GM11168 (cell line): ENCODE measurements around the gene DLG2.
"Not testable (repeated sequence)": the region's sequence is repeated elsewhere in the genome, so short reads cannot be mapped to it uniquely, and the experiment has no call there.

Experiments used
- in situ Hi-C: fragments of 300-500 bp; cut with MboI; formaldehyde crosslinking; loops from one replicate; pipeline ENCODE4 v1.12.0; 2022; ENCODE audit warnings: low sequenced_read_pairs; ENCODE audit not compliant: unreplicated experiment

Gene DLG2

GRCh38 chr11:83639995-83640758, 1987.0 kb downstream of the DLG2 start:
- in situ Hi-C loops = no loop called here

GRCh38 chr11:83635166-83635565, 1992.0 kb downstream of the DLG2 start:
- in situ Hi-C loops = no loop called here

- in situ Hi-C loops = no loop called here
Measured at GRCh38 chr11:83630211-83630610, 1996.9 kb downstream of the DLG2 start.

- in situ Hi-C loops = no loop called here
Measured at GRCh38 chr11:83629775-83630174, 1997.4 kb downstream of the DLG2 start.

- in situ Hi-C loops = no loop called here
Measured at GRCh38 chr11:83628622-83629355, 1998.4 kb downstream of the DLG2 start.

- in situ Hi-C loops = no loop called here
Measured at GRCh38 chr11:83625336-83625735, 2001.8 kb downstream of the DLG2 start.

- in situ Hi-C loops = no loop called here
Measured at GRCh38 chr11:83617671-83618070, 2009.5 kb downstream of the DLG2 start.

- in situ Hi-C loops = no loop called here
Measured at GRCh38 chr11:83613767-83614121, 2013.4 kb downstream of the DLG2 start.

GRCh38 chr11:83612891-83613766, 2014.0 kb downstream of the DLG2 start:
- in situ Hi-C loops = no loop called here

GRCh38 chr11:83611600-83611999, 2015.5 kb downstream of the DLG2 start:
- in situ Hi-C loops = no loop called here

- in situ Hi-C loops = no loop called here
Measured at GRCh38 chr11:83611031-83611430, 2016.1 kb downstream of the DLG2 start.

GRCh38 chr11:83609191-83609590, 2018.0 kb downstream of the DLG2 start:
- in situ Hi-C loops = no loop called here

GRCh38 chr11:83608571-83608970, 2018.6 kb downstream of the DLG2 start:
- in situ Hi-C loops = no loop called here

- in situ Hi-C loops = no loop called here
Measured at GRCh38 chr11:83601914-83602527, 2025.1 kb downstream of the DLG2 start.

- in situ Hi-C loops = no loop called here
Measured at GRCh38 chr11:83601201-83601913, 2025.8 kb downstream of the DLG2 start.

GRCh38 chr11:83600661-83601060, 2026.5 kb downstream of the DLG2 start:
- in situ Hi-C loops = no loop called here

- in situ Hi-C loops = no loop called here
Measured at GRCh38 chr11:83599066-83599465, 2028.1 kb downstream of the DLG2 start.

- in situ Hi-C loops = not testable (repeated sequence)
Measured at GRCh38 chr11:83587797-83588196, 2039.3 kb downstream of the DLG2 start.

- in situ Hi-C loops = no loop called here
Measured at GRCh38 chr11:83583757-83584366, 2043.3 kb downstream of the DLG2 start.
